ENCODE data around the gene HYAL3. TPM values are rescaled to one million over a fixed set of nuclear protein-coding genes. Genes with fewer than 3 reads are reported as not detected.

HYAL3 gene
- polyA plus RNA-seq, 2 donors, result 3.4 to 5.1 TPM

DNA sequence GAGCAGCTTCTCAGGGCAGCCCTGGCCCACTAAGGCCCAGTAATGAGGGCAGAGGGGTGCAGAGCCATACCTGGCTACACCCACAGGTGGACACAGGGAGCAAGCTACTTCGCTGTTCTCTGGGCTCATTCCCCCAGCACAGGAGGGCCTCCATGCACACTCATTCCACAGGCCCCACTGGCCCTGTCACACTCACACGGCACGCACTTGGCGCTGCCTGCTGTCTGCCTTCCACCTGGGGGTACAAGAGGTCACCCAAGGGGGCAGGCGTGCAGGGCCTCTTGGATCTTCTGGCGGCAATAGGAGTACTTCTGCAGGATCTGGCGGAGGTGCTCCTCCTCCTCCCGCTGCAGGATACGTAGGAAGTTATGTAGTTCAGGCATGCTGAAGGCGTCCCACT, 31.1 kb upstream of the HYAL3 start:
- no peaks in the 10 kb centered on the region for H3K27me3 ChIP-seq (ENCODE audit: control insufficient read depth in 1 of 2, insufficient read depth in 2 of 2, low read length in 2 of 2)
- H3K4me3 ChIP-seq (ENCODE audit: low read depth in 1 of 2, low read length in 2 of 2), result no peak overlapping the region
- H3K9me3 ChIP-seq (ENCODE audit: control insufficient read depth in 2 of 2, insufficient read depth in 1 of 2, low read depth in 1 of 2, low read length in 1 of 2), result peaks cover 0 to 2% of the 10 kb centered on the region in 2 donors
- H3K4me1 ChIP-seq (ENCODE audit: control insufficient read depth in 2 of 2, insufficient read depth in 2 of 2, low read length in 1 of 2), result peaks cover 0 to 9% of the 10 kb centered on the region in 2 donors
- H3K36me3 ChIP-seq (ENCODE audit: control insufficient read depth in 2 of 2, insufficient read depth in 2 of 2, low read length in 1 of 2), result peaks cover 16 to 31% of the 10 kb centered on the region in 2 donors
- WGBS, 2 donors, result 94% methylated on average over 10 of the region's 10 CpGs
- H3K27ac ChIP-seq (ENCODE audit: low read depth in 2 of 2, low read length in 1 of 2), result no peak overlapping the region

DNA sequence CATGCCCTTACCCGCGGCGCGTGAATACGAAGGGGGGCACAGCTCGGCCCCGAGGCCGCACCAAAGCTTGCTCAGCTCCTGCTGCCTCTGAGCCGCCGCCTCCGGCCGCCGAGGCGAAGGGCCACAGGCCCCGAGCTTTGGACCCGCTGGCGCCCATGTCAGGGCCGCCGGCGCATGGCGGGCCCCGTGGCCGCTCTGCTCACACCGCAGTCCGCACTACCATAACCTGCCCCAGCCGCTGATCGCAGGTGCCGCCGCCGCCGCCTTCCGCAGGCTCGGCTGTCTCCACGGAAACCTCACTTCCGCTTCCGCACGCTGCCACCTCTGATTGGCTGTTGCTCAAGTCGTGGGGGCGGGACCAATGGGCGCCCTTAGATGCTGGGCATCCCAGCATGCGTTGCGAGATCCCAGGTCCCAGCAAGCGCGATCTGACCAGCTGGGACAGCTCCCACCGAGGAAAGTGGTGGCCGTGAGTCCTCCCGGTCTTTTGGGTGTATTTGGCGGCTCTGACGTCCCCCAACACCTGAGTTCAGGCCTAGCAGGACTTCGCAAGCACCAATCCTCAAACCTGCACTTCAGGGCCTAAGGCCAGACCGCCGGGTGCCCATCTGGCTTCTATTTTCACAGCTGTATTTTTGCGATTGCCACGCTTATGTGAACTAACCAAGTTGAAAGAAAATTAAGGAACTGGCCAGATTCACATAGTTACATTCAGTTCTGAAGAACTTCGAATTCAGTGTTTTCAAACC, 28.9 kb upstream of the HYAL3 start, which contains the start of gene TUSC2:
Gene TUSC2 (minus strand): TSS at position 281 of the 749 bp plus-strand sequence. CDS start 124 bp downstream, at position 157.
- Histone ChIP-seq H3K4me3 (ENCODE audit: low read depth in 1 of 2, low read length in 2 of 2) (peak within 1 kb of the TSS; percentile 91 to 97), H3K9me3 (ENCODE audit: control insufficient read depth in 2 of 2, insufficient read depth in 1 of 2, low read depth in 1 of 2, low read length in 1 of 2) (peaks cover 0 to 2% of the 10 kb centered on the region in 2 donors), H3K4me1 (ENCODE audit: control insufficient read depth in 2 of 2, insufficient read depth in 2 of 2, low read length in 1 of 2) (peaks cover 0 to 9% of the 10 kb centered on the region in 2 donors), H3K27me3 (ENCODE audit: control insufficient read depth in 1 of 2, insufficient read depth in 2 of 2, low read length in 2 of 2) (no peaks in the 10 kb centered on the region), H3K36me3 (ENCODE audit: control insufficient read depth in 2 of 2, insufficient read depth in 2 of 2, low read length in 1 of 2) (peaks cover 16 to 31% of the 10 kb centered on the region in 2 donors), H3K27ac (ENCODE audit: low read depth in 2 of 2, low read length in 1 of 2) (peak within 1 kb of the TSS; percentile 88 to 92)
- WGBS, 2 donors, result 2% methylated on average over 55 of the region's 55 CpGs

DNA sequence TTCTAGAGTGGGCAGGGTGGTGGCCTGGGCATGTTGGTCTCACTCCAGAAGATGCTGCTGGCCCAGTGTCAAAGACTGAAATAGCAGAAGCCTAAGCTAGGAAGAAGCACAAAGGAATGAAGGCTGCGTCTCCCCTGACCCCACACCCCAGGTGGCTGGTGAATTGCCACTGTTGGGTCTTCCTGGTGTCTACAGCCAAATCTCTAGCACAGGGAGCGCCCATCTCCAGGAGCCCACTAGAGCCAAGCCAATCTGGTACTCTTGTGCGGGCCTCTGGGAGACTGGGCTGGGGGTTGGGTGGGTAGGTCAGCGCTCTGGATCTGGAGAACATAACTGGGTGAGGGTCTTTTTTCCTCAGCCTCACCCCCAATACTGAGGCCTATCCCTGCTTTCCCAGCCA, 27.9 kb upstream of the HYAL3 start:
- Histone ChIP-seq H3K27me3 (ENCODE audit: control insufficient read depth in 1 of 2, insufficient read depth in 2 of 2, low read length in 2 of 2) (no peaks in the 10 kb centered on the region), H3K36me3 (ENCODE audit: control insufficient read depth in 2 of 2, insufficient read depth in 2 of 2, low read length in 1 of 2) (peaks cover 16 to 28% of the 10 kb centered on the region in 2 donors), H3K9me3 (ENCODE audit: control insufficient read depth in 2 of 2, insufficient read depth in 1 of 2, low read depth in 1 of 2, low read length in 1 of 2) (peaks cover 0 to 2% of the 10 kb centered on the region in 2 donors), H3K4me1 (ENCODE audit: control insufficient read depth in 2 of 2, insufficient read depth in 2 of 2, low read length in 1 of 2) (peaks cover 0 to 9% of the 10 kb centered on the region in 2 donors), H3K27ac (ENCODE audit: low read depth in 2 of 2, low read length in 1 of 2) (peak overlapping the region in 1 of 2 donors; percentile 92), H3K4me3 (ENCODE audit: low read depth in 1 of 2, low read length in 2 of 2) (peak overlapping the region; percentile 91 to 97)
- WGBS, 2 donors, result 59 to 60% methylated on average over 4 of the region's 4 CpGs

DNA sequence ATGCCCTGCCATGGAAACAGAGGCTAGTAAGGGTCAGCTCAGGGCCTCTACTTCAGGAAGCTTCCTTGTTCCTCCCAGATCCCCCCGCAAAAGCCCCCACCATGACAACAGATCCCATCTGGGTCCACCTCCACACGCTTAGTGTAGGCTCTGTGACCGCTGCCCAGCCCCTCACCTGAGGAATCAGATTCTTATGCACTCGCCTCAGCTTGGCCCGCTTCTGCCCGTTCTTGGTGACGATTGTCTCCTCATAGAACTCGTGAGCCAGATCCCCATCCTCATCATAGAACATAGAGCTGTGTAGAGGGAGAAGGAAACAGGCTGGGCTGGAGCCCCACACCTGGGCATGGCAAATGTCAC, 27.0 kb upstream of the HYAL3 start:
- H3K36me3 ChIP-seq (ENCODE audit: control insufficient read depth in 2 of 2, insufficient read depth in 2 of 2, low read length in 1 of 2), result peaks cover 10 to 20% of the 10 kb centered on the region in 2 donors
- H3K4me1 ChIP-seq (ENCODE audit: control insufficient read depth in 2 of 2, insufficient read depth in 2 of 2, low read length in 1 of 2), result peaks cover 0 to 9% of the 10 kb centered on the region in 2 donors
- no peak overlapping the region for H3K27ac ChIP-seq (ENCODE audit: low read depth in 2 of 2, low read length in 1 of 2)

DNA sequence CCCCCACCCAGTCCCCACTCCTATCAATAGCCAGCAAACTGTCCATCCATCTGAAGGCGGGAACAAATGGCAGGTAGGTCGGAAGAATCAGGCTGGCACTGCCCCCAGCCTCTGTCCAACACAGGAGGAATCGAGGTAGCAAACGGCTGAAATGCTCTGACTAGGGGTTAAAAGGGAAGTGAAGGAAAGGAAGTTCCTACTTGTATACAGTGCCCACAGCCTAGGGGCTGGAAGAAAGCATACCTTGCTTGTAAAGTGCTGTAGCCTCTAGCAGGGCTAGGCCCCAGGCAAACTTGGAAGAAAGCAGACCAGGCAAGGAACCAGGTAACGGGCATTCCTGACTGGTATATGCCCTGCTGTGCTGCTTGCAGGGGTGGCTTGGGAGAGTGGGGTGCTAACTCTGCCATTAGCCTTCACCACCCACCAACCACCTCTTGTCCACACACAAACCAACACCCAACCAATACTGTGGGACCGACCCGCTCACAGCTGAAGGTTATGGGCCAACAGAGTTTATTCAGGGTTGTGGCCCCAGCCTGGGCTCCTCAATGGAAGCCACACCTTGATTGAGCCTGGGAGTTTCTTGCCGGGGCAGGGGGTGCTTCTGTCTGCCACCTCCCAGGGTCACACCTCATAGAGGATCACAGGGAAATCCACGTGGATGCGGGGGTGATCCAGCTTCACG, 26.4 kb upstream of the HYAL3 start:
- 84 to 85% methylated on average over 11 of the region's 11 CpGs for WGBS, 2 donors
- Histone ChIP-seq H3K4me3 (ENCODE audit: low read depth in 1 of 2, low read length in 2 of 2) (no peak overlapping the region), H3K27me3 (ENCODE audit: control insufficient read depth in 1 of 2, insufficient read depth in 2 of 2, low read length in 2 of 2) (no peaks in the 10 kb centered on the region), H3K9me3 (ENCODE audit: control insufficient read depth in 2 of 2, insufficient read depth in 1 of 2, low read depth in 1 of 2, low read length in 1 of 2) (peaks cover 0 to 2% of the 10 kb centered on the region in 2 donors), H3K36me3 (ENCODE audit: control insufficient read depth in 2 of 2, insufficient read depth in 2 of 2, low read length in 1 of 2) (peaks cover 6 to 15% of the 10 kb centered on the region in 2 donors), H3K27ac (ENCODE audit: low read depth in 2 of 2, low read length in 1 of 2) (peak overlapping the region in 1 of 2 donors; percentile 47), H3K4me1 (ENCODE audit: control insufficient read depth in 2 of 2, insufficient read depth in 2 of 2, low read length in 1 of 2) (peaks cover 0 to 9% of the 10 kb centered on the region in 2 donors)

More for the DNA sequence above, 27.0 kb upstream of the HYAL3 start:
- WGBS, 2 donors, result 88 to 89% methylated on average over 8 of the region's 8 CpGs
- peaks cover 0 to 2% of the 10 kb centered on the region in 2 donors for H3K9me3 ChIP-seq (ENCODE audit: control insufficient read depth in 2 of 2, insufficient read depth in 1 of 2, low read depth in 1 of 2, low read length in 1 of 2)
- no peaks in the 10 kb centered on the region for H3K27me3 ChIP-seq (ENCODE audit: control insufficient read depth in 1 of 2, insufficient read depth in 2 of 2, low read length in 2 of 2)
- H3K4me3 ChIP-seq (ENCODE audit: low read depth in 1 of 2, low read length in 2 of 2), result no peak overlapping the region

DNA sequence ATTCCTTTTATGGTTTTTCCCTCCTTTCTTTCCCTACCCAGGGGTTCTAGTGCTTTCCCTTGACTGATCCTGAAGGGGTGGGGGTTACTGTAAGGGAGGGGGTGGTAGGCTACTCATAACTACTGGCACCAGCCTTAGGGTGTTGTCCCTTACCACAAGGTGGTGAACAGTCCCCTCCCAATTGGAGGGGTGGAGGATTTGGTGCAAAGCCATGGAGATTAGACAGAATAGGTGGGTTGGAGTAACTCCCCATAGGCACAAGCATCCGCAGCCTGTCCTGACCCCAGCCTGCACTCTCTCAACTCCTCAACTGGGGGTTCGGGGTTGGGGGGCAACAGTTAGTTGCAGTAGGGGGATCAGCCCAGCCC, 25.9 kb upstream of the HYAL3 start:
- Histone ChIP-seq H3K27me3 (ENCODE audit: control insufficient read depth in 1 of 2, insufficient read depth in 2 of 2, low read length in 2 of 2) (no peaks in the 10 kb centered on the region), H3K27ac (ENCODE audit: low read depth in 2 of 2, low read length in 1 of 2) (peak overlapping the region in 1 of 2 donors; percentile 47), H3K4me1 (ENCODE audit: control insufficient read depth in 2 of 2, insufficient read depth in 2 of 2, low read length in 1 of 2) (peaks cover 0 to 13% of the 10 kb centered on the region in 2 donors), H3K36me3 (ENCODE audit: control insufficient read depth in 2 of 2, insufficient read depth in 2 of 2, low read length in 1 of 2) (peaks cover 1 to 10% of the 10 kb centered on the region in 2 donors), H3K9me3 (ENCODE audit: control insufficient read depth in 2 of 2, insufficient read depth in 1 of 2, low read depth in 1 of 2, low read length in 1 of 2) (no peaks in the 10 kb centered on the region), H3K4me3 (ENCODE audit: low read depth in 1 of 2, low read length in 2 of 2) (no peak overlapping the region)
- WGBS, 2 donors, result 73 to 88% methylated on average over 2 of the region's 2 CpGs

DNA sequence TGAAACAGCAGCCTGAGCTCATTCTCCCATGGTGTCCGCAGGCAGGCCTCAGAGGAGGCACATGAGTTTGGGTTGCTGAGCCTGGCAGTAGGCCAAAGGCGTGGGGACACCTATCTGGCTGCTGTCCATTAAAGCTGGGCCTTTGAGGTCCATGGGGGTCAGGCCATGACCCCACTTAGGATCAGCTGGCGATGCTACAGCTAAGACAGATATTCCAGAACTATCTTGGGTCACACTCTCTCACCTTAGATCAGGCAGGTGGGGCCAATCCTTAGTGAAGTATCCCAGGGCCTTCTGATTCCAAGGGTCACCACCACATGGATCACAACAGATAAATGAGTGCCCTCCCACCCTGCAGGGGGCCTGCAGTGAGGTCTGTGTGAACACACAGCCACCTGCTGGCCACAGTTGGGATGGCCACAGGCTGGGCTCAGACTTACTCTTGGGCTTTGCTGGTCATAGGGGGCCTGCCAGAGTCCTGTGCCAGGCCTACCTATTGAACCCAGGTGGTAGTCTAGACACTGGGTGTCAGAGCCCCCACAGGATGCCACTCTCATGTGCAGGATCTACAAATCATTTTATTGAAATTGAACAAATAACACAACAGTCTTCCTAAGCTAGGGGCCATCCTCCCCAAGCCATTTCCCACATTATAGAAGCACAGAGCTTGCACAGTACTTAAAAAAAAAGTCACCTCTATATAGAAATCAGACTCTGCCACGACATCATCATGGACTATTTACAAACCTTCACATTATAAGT, 25.3 kb upstream of the HYAL3 start:
- Histone ChIP-seq H3K36me3 (ENCODE audit: control insufficient read depth in 2 of 2, insufficient read depth in 2 of 2, low read length in 1 of 2) (peaks cover 0 to 9% of the 10 kb centered on the region in 2 donors), H3K4me1 (ENCODE audit: control insufficient read depth in 2 of 2, insufficient read depth in 2 of 2, low read length in 1 of 2) (peaks cover 0 to 19% of the 10 kb centered on the region in 2 donors), H3K27me3 (ENCODE audit: control insufficient read depth in 1 of 2, insufficient read depth in 2 of 2, low read length in 2 of 2) (no peaks in the 10 kb centered on the region), H3K9me3 (ENCODE audit: control insufficient read depth in 2 of 2, insufficient read depth in 1 of 2, low read depth in 1 of 2, low read length in 1 of 2) (no peaks in the 10 kb centered on the region), H3K4me3 (ENCODE audit: low read depth in 1 of 2, low read length in 2 of 2) (no peak overlapping the region), H3K27ac (ENCODE audit: low read depth in 2 of 2, low read length in 1 of 2) (peak overlapping the region; percentile 31 to 83)
- WGBS, 2 donors, result 41 to 50% methylated on average over 4 of the region's 4 CpGs

DNA sequence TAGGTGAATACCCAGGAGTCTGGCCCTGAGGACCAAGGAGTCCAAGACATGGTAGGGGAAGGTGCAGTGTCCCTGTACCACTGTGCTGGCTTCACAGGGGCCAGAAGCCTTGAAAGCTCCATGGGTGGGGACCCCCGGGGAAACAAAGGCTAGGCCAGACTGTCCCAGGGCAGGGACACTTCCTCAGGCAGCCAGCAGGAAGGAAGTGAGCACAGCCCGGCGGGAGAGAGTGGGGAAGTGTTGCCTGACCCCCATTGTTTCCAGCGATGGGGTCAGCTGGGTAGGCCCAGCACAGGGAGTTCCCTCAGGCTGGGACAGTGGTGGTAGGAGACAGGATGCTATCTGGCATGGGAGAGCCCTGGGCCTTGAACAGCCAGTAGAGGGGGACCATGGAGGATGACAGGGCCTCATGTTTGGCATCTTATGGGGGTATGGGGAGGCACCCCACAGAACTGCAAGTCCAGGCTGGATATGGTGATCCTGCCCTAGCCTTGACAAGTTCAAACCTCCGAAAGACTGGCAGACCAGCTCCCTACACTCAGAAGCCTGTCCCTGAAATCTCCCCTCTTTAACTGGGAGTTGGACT, 24.5 kb upstream of the HYAL3 start:
- H3K4me1 ChIP-seq (ENCODE audit: control insufficient read depth in 2 of 2, insufficient read depth in 2 of 2, low read length in 1 of 2), result peaks cover 0 to 25% of the 10 kb centered on the region in 2 donors
- WGBS, 2 donors, result 54 to 63% methylated on average over 5 of the region's 5 CpGs

DNA sequence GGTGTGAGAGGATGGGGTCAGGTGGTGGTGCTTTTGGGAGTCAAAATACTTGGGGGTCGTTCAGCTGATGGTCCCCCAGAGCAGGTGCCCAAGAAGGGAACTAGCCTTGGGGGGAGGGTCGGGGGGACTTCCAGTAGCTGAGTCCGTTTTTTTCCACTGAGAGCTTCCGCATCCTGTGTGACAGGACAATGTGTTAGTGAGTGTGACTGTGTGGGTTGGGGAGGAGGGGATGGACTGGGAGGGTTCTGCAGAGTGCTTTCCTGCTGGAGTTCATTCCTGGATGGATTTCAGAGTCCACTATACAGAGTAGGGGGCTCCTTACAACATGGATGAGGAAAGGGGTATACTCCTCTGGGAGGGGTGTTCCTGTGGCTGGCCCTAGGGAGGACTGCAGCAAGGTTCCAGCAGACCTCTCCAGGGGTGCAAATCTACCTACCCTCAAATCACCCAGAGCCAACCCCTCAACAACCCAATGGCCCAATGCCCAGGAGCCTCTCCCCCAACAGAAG, 23.9 kb upstream of the HYAL3 start:
- Histone ChIP-seq H3K27ac (ENCODE audit: low read depth in 2 of 2, low read length in 1 of 2) (peak overlapping the region; percentile 82 to 83), H3K27me3 (ENCODE audit: control insufficient read depth in 1 of 2, insufficient read depth in 2 of 2, low read length in 2 of 2) (no peaks in the 10 kb centered on the region), H3K9me3 (ENCODE audit: control insufficient read depth in 2 of 2, insufficient read depth in 1 of 2, low read depth in 1 of 2, low read length in 1 of 2) (no peaks in the 10 kb centered on the region), H3K4me3 (ENCODE audit: low read depth in 1 of 2, low read length in 2 of 2) (no peak overlapping the region), H3K4me1 (ENCODE audit: control insufficient read depth in 2 of 2, insufficient read depth in 2 of 2, low read length in 1 of 2) (peaks cover 0 to 30% of the 10 kb centered on the region in 2 donors), H3K36me3 (ENCODE audit: control insufficient read depth in 2 of 2, insufficient read depth in 2 of 2, low read length in 1 of 2) (peaks cover 0 to 17% of the 10 kb centered on the region in 2 donors)
- 56 to 60% methylated on average over 4 of the region's 4 CpGs for WGBS, 2 donors

More for the DNA sequence above, 24.5 kb upstream of the HYAL3 start:
- Histone ChIP-seq H3K9me3 (ENCODE audit: control insufficient read depth in 2 of 2, insufficient read depth in 1 of 2, low read depth in 1 of 2, low read length in 1 of 2) (no peaks in the 10 kb centered on the region), H3K4me3 (ENCODE audit: low read depth in 1 of 2, low read length in 2 of 2) (no peak overlapping the region), H3K27ac (ENCODE audit: low read depth in 2 of 2, low read length in 1 of 2) (peak overlapping the region; percentile 53 to 83), H3K27me3 (ENCODE audit: control insufficient read depth in 1 of 2, insufficient read depth in 2 of 2, low read length in 2 of 2) (no peaks in the 10 kb centered on the region), H3K36me3 (ENCODE audit: control insufficient read depth in 2 of 2, insufficient read depth in 2 of 2, low read length in 1 of 2) (peaks cover 0 to 12% of the 10 kb centered on the region in 2 donors)
